IPS DF 4.7 (cell line): ENCODE results near the gene SIPA1L3.

Experiments used
- DNase-seq: peaks from one replicate; pipeline ENCODE4 v3.0.0-alpha.2; 2013; ENCODE audit warnings: low spot score; ENCODE audit errors: extremely low read depth

SIPA1L3 gene

GRCh38 chr19:38095411-38096308 lies 188.7 kb downstream of the SIPA1L3 start:
- DNase-seq = peak; percentile 56

- DNase-seq = no peak
Measured at GRCh38 chr19:38099966-38100365, 193.0 kb downstream of the SIPA1L3 start.

DNA sequence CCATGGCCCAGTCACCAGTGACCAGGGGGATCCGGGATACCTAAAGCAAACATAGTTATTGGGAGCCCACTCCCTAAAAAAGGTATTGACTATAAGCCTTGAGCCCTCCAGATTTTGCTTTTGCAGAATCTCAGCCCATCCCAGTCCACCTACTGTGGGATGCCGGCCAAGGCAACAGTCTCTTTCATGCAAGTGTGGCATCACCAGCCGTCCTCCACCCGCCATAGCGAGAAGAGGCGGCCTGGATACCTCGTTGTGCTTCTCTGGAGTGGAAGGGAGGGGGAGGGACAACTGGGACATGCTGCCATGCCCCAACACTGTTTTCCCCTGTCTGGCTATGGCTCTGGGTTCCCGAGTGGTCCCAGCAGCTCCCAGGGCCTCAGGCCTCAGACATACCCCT lies 193.6 kb downstream of the SIPA1L3 start:
- no peak for DNase-seq

DNA sequence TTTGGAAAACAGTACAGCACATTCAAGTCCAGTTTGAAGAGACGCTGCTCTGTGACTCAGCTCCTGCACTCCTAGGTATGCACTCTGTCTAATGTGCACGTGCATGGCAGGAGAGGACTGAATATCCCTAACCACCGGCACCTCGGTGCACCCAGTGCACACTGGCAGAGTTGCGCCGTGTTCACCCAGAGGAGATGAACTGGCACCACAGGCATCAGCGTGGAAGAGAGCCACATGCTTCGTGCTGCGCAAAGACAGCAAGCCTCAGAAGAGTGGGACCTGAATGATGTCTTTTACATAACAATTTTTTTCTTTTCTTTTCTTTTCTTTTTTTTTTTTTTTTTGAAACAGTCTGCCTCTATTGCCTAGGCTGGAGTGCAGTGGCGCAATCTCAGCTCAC lies 194.7 kb downstream of the SIPA1L3 start:
- no peak for DNase-seq

DNA sequence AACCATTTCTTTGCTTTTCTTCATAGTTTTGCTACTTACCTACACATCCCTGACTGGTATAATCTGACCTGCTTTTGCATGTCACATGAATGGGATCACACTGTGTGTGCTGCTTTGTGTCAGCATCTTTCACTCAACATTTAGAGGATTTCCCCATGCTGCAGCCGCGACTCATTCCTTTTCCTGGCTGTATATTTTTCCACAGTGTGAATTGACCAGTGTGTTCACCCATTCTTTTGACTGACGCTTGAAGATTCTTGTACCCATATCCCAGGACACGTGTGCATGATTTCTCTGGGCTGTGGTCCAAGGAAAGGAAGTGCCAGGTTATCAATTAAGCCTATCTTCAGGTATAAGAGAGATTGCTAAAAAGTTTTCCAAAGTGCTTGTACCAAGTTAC lies 198.6 kb downstream of the SIPA1L3 start:
- no peak for DNase-seq

GRCh38 chr19:38107129-38107528 lies 200.1 kb downstream of the SIPA1L3 start:
- DNase-seq = no peak

DNA sequence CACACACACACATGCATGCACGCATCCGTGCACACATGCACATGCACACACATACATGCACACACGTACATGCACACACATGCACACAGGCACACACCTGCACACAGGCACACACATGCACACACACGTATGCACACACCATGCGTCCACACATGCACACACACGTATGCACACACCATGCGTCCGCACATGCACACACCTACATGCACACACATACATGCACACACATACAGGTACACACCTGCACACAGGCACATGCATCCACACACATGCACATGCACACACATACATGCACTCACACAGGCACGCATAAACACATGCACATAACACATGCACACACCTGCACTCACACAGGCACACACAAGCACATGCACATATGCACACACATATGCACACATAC lies 204.9 kb downstream of the SIPA1L3 start:
- no peak for DNase-seq

GRCh38 chr19:38114651-38115050 lies 207.6 kb downstream of the SIPA1L3 start:
- DNase-seq = no peak

DNA sequence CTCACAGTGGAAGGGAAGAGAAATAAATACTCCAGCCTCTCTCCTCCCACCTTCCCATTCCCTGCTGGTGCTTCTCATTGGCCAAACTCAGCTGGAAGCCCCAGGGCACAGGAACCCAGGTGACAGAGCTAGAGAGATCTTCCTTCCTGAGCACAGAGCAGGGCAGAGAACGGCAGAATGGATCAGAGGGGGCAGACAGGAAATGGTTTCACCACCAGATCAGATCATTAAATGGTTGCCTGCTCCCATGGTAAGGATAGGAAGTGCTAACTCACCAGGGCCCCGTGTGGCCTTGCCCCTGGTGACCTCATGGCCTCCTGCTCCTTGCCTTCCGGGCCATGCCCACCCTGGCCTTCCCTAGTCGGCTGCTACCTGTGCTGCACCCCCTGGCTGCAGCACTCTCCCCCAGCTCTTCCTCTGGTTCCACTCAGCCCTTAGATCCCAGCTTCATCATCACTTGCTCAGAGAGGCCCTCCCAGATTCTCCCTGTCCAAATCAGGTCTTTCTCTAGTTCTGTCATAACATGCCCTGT lies 208.3 kb downstream of the SIPA1L3 start:
- no peak for DNase-seq

DNA sequence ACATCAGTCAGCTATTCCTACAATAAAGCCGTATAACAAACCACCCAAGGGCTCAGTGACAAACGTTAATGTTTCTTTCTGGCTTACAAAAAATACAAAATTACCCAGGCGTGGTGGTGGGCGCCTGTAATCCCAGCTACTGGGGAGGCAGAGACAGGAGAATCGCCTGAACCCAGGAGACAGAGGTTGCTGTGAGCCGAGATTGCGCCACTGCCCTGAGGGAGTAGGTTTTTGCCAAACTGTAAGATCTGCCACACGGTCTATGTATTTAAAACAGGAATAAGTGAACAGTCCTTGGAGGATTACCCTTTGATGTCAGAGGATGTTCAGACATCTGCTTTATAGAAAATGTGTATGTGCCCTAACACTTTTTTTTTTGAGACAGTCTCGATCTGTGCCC lies 211.2 kb downstream of the SIPA1L3 start:
- DNase-seq = no peak

- no peak for DNase-seq
Measured at GRCh38 chr19:38120471-38121025, 213.5 kb downstream of the SIPA1L3 start.

DNA sequence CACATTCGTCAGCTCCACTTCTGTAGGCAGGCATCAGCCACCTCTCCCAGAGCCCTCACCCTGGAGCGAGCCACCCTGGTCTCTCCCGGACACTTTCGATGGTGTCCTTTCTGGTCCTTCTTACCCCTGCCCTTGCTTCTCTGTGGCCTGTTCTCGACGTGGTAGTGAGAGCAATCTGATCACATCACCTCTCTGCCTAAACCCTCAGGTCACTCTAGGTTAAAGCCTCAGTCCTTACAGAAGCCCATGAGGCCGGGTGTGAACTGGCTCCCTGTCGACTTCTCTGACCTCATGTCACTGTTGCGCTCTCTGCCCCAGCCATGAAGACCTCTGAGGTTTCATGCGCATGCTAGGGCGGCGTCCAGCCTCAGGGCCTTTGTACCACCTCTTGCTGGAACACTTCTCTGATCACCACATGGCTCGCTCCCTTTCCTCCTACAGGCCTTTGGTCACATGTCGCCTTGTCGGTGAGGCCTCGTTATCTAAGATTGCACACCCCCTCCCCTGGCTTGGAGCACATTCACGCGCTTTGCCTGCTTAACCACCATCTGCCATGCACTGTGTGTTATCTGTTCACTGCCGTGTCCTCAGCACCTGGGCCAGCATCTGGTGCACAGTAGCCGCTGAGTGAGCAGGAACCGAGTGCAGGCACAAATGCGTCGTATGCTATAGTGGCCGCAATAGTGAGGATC lies 215.5 kb downstream of the SIPA1L3 start:
- no peak for DNase-seq

DNA sequence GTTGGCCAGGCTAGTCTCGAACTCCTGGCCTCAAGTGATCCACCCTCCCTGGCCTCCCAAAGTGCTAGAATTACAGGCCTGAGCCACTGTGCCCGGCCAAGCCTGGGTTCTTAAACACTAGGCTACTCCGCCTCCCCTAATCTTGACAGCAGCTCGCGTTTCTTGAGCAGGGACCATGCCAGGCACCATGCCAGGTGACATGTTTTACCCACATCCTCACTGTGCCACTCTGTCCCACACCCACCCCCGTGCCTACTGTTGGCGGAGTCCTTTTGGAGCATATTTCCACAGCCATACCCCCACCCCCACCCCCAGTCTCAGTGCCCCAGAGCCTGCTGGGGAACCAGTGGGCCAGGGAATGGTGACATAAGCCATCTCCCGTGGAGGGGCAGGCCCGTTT lies 218.2 kb downstream of the SIPA1L3 start:
- DNase-seq = no peak

DNA sequence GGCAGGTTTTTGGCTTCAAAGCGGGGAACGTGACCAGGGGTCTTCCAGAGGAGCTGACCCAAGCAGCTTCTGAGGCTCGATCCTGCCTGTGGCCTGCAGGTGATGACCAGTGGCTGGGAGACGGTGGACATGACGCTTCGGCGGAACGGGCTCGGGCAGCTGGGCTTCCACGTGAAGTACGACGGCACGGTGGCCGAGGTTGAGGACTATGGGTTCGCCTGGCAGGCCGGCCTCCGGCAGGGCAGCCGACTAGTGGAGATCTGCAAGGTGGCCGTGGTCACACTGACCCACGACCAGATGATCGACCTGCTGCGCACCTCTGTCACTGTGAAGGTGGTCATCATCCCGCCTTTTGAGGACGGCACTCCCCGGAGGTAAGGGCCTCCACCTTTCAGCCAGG lies 223.4 kb downstream of the SIPA1L3 start:
- no peak for DNase-seq

- no peak for DNase-seq
Measured at GRCh38 chr19:38132781-38133180, 225.8 kb downstream of the SIPA1L3 start.

GRCh38 chr19:38133319-38133718 lies 226.3 kb downstream of the SIPA1L3 start:
- DNase-seq = no peak

GRCh38 chr19:38134540-38135149 lies 227.6 kb downstream of the SIPA1L3 start:
- peak; percentile 33 for DNase-seq

DNA sequence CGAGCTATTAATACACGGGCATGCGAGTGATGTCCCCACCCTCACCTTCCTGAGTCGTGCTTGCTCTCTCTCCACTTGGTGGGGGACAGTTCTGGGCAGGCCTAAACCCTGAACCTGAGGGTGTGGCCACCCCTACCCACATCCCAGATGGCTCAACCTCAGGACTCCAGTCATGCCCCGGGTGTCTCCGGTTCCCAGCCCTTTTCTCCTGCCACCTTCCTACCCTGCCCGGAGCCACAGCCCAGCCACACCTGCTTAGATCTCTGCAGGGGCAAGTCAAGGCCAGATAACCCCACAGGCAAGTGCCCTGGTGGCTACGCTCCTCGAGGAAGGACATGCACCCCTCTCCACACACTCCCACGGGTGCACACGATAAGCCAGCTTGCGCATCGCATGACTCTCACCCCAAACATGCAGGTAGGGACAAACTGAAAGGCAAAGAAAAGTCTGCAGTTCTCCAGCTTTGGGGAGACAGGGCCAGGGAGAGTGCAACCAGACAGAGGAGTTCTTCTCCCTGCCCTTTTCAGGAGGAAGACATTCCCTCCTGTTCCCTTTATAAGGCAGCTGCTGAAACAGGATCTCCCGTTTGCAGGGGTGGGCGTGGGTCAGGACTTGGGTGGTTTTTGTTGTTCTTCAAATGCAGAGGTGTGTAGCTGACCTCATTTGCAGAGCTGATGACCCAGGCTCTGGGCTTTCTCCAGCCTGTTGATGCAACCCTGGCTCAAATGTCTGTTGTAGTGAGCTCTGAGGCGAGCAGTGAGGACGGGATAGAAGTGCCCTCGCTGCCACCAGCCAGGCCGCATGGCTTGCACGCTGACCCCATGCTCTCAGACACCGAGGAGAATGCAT lies 228.4 kb downstream of the SIPA1L3 start:
- DNase-seq = no peak

- no peak for DNase-seq
Measured at GRCh38 chr19:38139122-38139521, 232.1 kb downstream of the SIPA1L3 start.

- DNase-seq = no peak
Measured at GRCh38 chr19:38141108-38141507, 234.1 kb downstream of the SIPA1L3 start.
